MM.1S (cell line): Measurements from ENCODE around the gene GCA.

Source experiments
- EZH2 ChIP-seq: fragments of 300-600 bp; sonication (generic); optimal IDR thresholded peaks from 2 replicates; pipeline ENCODE3; 2017; ENCODE audit warnings: low read depth, mild to moderate bottlenecking, antibody characterized with exemption, low read length, mixed read lengths
- EZH2phosphoT487 ChIP-seq: fragments of 300-600 bp; sonication (generic); IDR thresholded peaks from 2 replicates; pipeline ENCODE4 v1.6.1; 2018; ENCODE audit warnings: antibody characterized with exemption, low read length
- TF ChIP-seq, protein P1 (sequence below): fragments of 300-600 bp; sonication (generic); IDR thresholded peaks from 2 replicates; pipeline ENCODE4 v1.5.1; 2016; ENCODE audit warnings: antibody characterized with exemption, low read length, mixed read lengths

DNA sequence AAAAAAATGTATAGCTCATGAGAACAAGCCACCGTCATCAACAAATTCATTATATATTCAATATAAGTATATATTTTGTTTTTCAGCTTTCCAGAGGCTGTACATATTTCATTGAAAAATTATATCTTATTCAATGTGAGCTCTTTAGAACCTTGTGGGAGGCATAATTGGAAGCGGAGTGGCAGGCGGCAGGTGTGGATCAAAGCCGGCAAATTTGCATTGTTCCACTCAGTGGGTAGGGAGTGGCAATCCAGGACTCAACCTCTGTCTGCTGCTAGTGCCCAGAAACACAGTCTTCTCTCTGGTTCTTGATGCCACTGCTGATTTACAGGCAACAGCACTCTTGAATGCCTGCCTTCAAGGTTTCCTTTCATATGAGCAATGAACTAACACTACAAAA, 46.9 kb downstream of the GCA start:
- TF ChIP-seq, protein P1, sequence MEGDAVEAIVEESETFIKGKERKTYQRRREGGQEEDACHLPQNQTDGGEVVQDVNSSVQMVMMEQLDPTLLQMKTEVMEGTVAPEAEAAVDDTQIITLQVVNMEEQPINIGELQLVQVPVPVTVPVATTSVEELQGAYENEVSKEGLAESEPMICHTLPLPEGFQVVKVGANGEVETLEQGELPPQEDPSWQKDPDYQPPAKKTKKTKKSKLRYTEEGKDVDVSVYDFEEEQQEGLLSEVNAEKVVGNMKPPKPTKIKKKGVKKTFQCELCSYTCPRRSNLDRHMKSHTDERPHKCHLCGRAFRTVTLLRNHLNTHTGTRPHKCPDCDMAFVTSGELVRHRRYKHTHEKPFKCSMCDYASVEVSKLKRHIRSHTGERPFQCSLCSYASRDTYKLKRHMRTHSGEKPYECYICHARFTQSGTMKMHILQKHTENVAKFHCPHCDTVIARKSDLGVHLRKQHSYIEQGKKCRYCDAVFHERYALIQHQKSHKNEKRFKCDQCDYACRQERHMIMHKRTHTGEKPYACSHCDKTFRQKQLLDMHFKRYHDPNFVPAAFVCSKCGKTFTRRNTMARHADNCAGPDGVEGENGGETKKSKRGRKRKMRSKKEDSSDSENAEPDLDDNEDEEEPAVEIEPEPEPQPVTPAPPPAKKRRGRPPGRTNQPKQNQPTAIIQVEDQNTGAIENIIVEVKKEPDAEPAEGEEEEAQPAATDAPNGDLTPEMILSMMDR, result no peak
- TF ChIP-seq EZH2, result no peak
- no peak for TF ChIP-seq EZH2phosphoT487
